C4-2B (cell line): ENCODE results near the gene TMEM79.

Source experiments
- CTCF ChIP-seq: fragments of 450-650 bp; conservative IDR thresholded peaks from 2 replicates; pipeline ENCODE4 v1.5.1; 2017; ENCODE audit warnings: mild to moderate bottlenecking
- ZFX ChIP-seq: fragments of 450-650 bp; IDR thresholded peaks from 2 replicates; pipeline ENCODE4 v1.6.1; 2017

DNA sequence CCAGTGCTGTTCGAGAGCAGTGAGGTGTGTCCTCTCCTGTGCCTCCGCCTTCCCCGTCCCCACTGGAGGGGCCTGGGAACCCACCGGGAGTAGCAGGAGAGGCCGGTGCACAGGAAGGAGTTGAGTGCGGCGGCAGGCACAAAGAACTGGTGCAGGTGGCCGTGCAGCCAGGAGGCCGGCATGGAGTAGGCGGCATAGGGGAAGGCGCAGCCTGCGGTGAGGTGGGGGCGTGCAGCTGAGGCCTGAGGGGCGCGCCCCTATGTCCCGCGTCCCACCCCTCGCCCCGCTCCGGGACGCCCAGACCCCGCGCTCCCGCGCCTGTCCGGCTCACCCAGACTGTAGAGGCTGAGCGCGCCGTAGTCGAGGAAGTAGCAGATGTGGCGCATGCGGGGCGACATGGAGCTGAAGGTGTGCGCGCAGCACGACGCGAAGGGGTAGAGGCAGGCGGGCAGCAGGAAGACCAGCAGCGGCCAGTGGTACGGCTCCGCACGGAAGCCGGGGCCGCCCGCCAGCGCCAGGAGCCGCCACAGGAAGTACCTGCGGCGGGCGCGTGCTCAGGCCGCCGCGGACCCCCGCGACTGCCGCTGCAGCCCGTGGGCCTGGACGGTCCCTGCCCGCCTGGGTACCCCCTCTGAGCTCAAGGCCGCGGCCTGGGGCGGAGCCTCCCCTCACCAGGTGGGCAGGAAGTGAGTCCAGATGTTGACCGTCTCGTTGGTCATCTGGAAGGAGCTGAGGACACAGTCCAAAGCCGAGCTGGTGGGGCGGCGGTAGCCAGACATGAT, 38.5 kb upstream of the TMEM79 start:
- TF ChIP-seq CTCF (no peak), ZFX (no peak)
